GM12892 (cell line): Measurements from ENCODE around the gene SLC35A5.

Experiments used
- POLR2A ChIP-seq: IDR thresholded peaks from 2 replicates; pipeline ENCODE4 v1.6.1; 2011; ENCODE audit warnings: low read depth, low read length, control low read depth
- TAF1 ChIP-seq: IDR thresholded peaks from 2 replicates; pipeline ENCODE4 v1.6.1; 2011; ENCODE audit warnings: low read depth, mild to moderate bottlenecking, control low read depth, low read length, borderline replicate concordance

- TF ChIP-seq POLR2A (no peak), TAF1 (no peak)
Measured at GRCh38 chr3:112579232-112579631, 17.4 kb downstream of the SLC35A5 start.
